GM10248 (cell line): ENCODE results near the gene PEX7.

ENCODE experiments used
- CTCF ChIA-PET: fragments of 300-600 bp; sonication (Branson Sonifier 250); formaldehyde crosslinking; extraction: SDS; loops from one replicate; lab custom pipeline; 2021; ENCODE audit warnings: antibody characterized with exemption; lab: Yijun Ruan, JAX
- POLR2A ChIA-PET: fragments of 350-650 bp; sonication (Branson Sonifier 250); formaldehyde crosslinking; extraction: SDS; loops from one replicate; lab custom pipeline; 2020; ENCODE audit warnings: antibody characterized with exemption; lab: Yijun Ruan, JAX
- DNase-seq: peaks from one replicate; pipeline ENCODE4 v3.0.0; 2012; ENCODE audit errors: extremely low spot score
- TF ChIP-seq, protein P1 (sequence below): IDR thresholded peaks from 2 replicates; pipeline ENCODE4 v1.5.1; 2012; ENCODE audit warnings: mild to moderate bottlenecking, low read depth; ENCODE audit errors: extremely low read depth, missing control alignments, control extremely low read depth

PEX7 gene

DNA sequence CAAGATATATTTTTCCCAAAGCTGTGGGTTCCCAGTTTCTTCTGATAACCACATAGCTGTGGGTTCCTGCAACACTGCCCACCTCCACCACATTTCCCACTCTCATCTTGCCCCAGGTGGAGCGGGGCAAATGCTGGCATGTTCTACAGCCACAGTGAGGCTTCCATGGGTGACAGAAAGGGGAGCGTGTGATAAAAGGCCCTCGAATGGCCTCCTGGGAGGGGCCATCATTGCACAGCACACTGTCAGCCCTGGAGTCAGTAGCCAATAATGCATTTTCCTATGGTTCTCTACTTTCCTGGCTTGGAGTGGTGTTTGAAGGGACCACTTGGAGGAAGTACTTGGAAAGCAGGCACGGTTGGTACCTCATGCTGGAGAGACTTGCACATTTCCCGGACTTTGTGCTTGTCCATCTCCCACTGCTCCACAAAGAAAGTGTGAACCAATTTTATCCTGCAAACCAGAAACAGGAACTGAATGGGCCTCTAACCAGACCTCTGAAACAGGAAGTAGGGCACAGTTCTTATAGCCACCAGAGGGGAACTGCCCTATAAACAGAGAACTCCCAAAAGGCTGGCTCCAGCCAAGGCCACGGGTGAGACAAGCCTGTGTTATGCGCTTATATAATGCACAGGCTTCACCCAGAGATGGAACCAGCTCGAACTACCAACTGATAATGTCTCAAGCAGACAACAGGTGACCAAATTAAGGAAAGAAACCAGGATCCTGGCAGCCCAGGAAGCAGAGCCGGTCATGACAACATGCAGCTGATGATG is 38.7 kb upstream of the PEX7 start:
- ChIA-PET POLR2A (no interaction called here), CTCF (interaction anchor here (1.7 to 9.6 kb wide), 3 partner anchors 8 to 135 kb away, joined by 7 to 348 read pairs (median 10); partner anchors contain the start of gene MAP3K5)
- peak; percentile 58 for DNase-seq
- TF ChIP-seq, protein P1, sequence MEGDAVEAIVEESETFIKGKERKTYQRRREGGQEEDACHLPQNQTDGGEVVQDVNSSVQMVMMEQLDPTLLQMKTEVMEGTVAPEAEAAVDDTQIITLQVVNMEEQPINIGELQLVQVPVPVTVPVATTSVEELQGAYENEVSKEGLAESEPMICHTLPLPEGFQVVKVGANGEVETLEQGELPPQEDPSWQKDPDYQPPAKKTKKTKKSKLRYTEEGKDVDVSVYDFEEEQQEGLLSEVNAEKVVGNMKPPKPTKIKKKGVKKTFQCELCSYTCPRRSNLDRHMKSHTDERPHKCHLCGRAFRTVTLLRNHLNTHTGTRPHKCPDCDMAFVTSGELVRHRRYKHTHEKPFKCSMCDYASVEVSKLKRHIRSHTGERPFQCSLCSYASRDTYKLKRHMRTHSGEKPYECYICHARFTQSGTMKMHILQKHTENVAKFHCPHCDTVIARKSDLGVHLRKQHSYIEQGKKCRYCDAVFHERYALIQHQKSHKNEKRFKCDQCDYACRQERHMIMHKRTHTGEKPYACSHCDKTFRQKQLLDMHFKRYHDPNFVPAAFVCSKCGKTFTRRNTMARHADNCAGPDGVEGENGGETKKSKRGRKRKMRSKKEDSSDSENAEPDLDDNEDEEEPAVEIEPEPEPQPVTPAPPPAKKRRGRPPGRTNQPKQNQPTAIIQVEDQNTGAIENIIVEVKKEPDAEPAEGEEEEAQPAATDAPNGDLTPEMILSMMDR: no peak

DNA sequence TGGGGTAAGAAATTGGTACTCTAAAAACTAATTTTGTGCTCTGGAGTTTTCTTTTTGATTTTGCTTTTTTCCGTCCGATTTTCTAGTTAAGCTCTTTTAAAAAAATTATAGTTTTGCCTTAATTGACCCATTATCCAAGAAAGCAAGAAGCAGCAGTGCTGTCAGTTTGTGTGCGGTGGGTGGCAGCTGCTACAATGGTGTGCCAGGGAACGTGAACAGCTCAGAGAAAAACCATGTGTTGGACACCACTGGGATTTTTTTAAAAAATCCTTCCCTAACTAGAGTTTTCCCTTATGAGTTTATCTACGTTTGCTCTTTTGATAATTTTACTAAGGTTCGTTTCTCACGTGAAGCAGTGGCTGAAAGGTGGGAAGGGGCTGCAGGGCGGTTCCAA is 38.1 kb upstream of the PEX7 start:
- TF ChIP-seq, protein P1: no peak
- ChIA-PET POLR2A (no interaction called here), CTCF (interaction anchor here (1.7 to 9.6 kb wide), 3 partner anchors 8 to 135 kb away, joined by 7 to 348 read pairs (median 10); partner anchors contain the start of gene MAP3K5)
- DNase-seq: no peak

DNA sequence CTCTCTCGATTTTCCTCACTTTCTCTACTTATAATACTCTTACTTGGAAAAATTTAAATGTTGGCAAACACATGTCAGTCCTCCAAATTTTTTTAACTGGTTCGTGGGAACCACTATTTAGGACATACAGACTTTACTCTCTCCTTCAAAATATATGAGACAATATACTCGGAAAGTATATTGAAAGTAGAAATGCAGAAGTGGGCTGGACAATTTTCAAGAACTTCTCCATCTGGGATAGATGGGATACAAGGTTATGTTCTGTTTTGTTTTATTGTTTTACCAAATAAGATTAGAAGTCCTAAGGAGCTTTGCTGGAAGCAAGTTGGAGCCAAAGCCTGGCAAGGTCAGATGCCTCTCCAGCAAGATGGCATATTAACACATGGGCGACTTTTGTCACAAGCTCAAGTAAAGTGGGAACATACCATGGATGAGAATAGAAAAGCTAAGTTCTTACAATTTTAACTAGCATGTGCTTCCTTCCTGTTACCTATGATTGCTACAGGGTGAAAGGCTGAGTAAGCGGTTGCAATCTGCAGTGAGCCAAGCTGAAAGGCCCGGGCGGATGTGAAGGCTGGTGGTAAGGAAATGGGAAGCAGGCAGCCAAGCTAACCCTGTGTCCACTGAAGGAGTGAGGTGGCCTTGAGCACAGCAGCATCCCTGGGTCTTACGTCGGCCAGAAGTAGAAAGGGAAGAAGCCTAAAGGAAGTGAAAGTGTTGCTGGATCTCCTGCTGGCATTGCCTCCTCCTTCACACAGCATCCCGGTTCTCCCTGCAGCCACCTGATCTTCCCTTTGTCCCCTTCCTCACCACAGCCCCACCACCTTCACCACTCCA is 37.3 kb upstream of the PEX7 start:
- POLR2A ChIA-PET: interaction anchor here (0.8 kb wide), 1 partner anchor 12 kb away, joined by 3 read pairs; no protein-coding TSS in a partner anchor
- CTCF ChIA-PET: interaction anchor here (0.9 to 9.6 kb wide), 6 partner anchors 7 to 136 kb away, joined by 3 to 348 read pairs (median 6); partner anchors contain the start of gene MAP3K5
- TF ChIP-seq, protein P1: no peak
- DNase-seq: no peak

DNA sequence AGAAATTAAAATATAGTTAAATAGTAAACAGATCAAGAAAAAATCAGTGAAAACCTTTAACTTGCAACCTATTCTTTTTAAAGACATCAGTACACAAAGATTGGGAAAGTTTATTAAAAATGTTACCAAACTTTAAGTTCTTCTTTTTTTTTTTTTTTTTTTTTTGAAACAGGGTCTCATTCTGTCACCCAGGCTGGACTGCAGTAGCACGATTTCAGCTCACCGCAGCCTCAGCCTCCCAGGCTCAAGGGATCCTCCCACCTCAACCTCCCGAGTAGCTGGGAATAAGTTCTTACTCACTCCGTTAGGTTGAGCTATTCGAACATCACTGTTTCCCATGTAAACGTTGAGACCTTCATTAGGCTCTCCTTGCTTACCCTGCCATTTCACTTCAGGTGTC is 35.7 kb upstream of the PEX7 start:
- ChIA-PET POLR2A (interaction anchor here (0.7 kb wide), 2 partner anchors 37 to 41 kb away, joined by 7 to 9 read pairs; no protein-coding TSS in a partner anchor), CTCF (interaction anchor here (1.0 to 9.6 kb wide), 9 partner anchors 10 to 138 kb away, joined by 3 to 348 read pairs (median 5); no protein-coding TSS in a partner anchor)
- DNase-seq: no peak
- TF ChIP-seq, protein P1: no peak

DNA sequence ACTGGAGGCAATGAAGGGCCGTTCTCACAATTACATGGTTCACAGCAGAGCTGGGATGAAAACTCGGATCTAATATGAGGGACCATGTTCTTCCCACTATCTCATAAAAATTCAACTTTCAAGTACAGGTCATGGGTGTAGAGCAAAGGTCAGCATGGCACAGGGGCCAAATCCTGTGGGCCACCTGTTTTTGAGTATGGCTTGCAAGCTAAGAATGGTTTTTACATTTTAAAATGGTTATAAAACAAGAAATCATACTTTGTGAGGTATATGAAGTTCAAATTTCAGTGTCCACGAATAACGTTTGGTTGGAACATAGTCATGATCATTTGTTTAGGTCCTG is 34.7 kb upstream of the PEX7 start:
- TF ChIP-seq, protein P1: no peak
- CTCF ChIA-PET: interaction anchor here (1.2 to 9.6 kb wide), 7 partner anchors 11 to 139 kb away, joined by 4 to 348 read pairs (median 6); no protein-coding TSS in a partner anchor
- POLR2A ChIA-PET: no interaction called here
- DNase-seq: no peak
